Measurements from ENCODE around the gene ICAM1. TPM values are rescaled to one million over a fixed set of nuclear protein-coding genes. Genes with fewer than 3 reads are reported as not detected.

The ICAM1 gene
- total and polyA plus RNA-seq, 8 donors: 15.4 to 497 (median 18.3) TPM

DNA sequence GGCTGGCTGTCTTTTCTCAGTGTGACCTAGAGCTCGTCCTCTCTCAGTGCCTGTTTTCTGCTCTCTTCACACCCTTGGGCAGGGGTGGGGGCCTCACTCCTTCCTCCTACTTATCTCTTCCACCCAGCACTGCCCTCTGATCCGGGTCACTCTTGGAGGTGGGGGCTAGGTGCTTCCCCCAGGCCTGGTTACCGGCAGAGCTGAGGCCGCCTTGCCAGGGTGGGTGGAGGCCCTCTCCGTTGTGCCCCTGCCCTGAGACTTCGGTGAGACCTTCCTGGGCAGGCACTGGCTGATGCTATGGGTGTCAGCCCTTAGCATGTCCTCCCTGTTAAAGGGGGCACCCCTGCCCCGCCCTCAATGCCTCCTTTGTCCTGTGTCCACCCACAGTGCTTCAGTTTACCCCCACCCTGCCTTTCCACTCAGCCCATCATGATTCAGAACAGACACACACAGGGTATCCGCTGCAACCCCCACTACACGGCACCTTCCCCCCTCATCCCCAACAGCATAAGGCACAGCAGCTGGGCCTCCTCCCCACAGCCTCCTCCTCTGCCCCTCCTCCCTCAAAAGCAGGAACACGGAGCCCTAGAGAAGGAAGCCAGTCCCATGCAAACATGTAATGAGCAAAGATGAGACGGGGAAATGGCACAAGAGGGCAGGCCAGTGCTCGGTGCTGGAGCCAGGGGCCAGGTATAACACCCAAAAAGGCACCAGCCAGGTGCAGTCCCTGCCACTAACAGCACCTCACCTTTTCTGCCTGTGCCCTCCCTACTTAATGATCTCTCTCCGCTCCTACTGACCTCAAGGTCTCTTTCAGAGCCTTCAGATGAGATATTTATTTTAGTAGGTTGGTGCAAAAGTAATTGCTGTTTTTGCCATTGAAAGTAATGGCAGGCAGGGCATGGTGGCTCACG lies 28.9 kb downstream of the ICAM1 start:
- Histone ChIP-seq H3K27me3 (peaks cover 8 to 24% of the 10 kb centered on the region in 2 donors), H3K4me3 (no peak overlapping the region), H3K4me1 (peaks cover 0 to 37% of the 10 kb centered on the region in 2 donors), H3K27ac (no peak overlapping the region), H3K9me3 (no peaks in the 10 kb centered on the region), H3K36me3 (peaks cover 0 to 4% of the 10 kb centered on the region in 2 donors)
- DNase-seq (peak in 1 of 4 donors; percentile 71), ATAC-seq (peak; percentile 12)
- TF ChIP-seq CTCF (IDR thresholded peaks at IDR 0.05): no peak
- intact Hi-C loops (cut with DNase I): no loop called here

DNA sequence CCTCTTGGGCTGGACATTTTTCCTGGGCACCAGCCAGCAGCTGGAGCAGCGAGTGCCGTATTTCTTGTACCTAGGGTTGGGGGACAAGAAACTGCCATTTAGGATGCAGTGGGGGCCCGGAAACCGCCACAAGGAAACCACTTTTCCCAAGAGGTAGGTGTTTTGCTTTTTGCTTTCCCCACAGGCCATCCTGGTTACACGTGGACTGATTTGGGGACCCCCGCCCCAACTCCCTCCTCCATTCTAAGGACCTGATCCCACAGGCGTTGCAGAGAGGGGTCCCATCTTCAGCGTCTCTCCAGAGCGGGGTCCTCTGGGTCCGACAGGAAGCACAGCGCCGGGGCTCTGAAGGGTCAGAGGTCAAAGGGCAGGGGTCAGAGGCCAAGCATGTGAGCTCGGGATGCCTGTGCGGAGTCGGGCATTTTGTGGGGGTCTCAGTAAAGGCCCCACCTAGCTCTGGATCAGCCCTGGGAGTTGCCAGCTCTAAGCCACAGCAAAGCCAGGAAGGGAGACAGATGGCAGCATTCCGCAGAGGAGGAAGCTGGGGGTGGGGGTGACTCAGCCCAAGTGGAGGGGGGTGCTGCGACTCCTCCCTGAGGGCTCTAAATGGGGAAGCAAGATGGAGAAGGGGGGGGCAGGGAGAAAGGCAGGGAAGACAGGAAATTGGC lies 34.4 kb downstream of the ICAM1 start:
- Histone ChIP-seq H3K27me3 (no peaks in the 10 kb centered on the region), H3K9me3 (no peaks in the 10 kb centered on the region), H3K36me3 (peaks cover 0 to 18% of the 10 kb centered on the region in 2 donors), H3K4me1 (peaks cover 0 to 19% of the 10 kb centered on the region in 2 donors), H3K4me3 (no peak overlapping the region), H3K27ac (peak overlapping the region in 1 of 2 donors; percentile 23)
- ATAC-seq (peak; percentile 77), DNase-seq (peak in 2 of 4 donors; percentile 77 to 90)
- TF ChIP-seq CTCF (IDR thresholded peaks at IDR 0.05): no peak
- intact Hi-C loops (cut with DNase I): no loop called here

GRCh38 chr19:10306327-10306726 lies 35.4 kb downstream of the ICAM1 start:
- intact Hi-C loops (cut with DNase I): no loop called here
- H3K27ac ChIP-seq: no peak overlapping the region
- ATAC-seq (no peak), DNase-seq (no peak)
- H3K9me3 ChIP-seq: no peaks in the 10 kb centered on the region
- no peak for TF ChIP-seq CTCF (IDR thresholded peaks at IDR 0.05)
- no peaks in the 10 kb centered on the region for H3K27me3 ChIP-seq
- H3K36me3 ChIP-seq: peaks cover 0 to 26% of the 10 kb centered on the region in 2 donors
- peaks cover 0 to 18% of the 10 kb centered on the region in 2 donors for H3K4me1 ChIP-seq
- no peak overlapping the region for H3K4me3 ChIP-seq

GRCh38 chr19:10309423-10309822 lies 38.5 kb downstream of the ICAM1 start, which contains the start of gene ZGLP1:
Gene ZGLP1, minus strand, starts transcription at chr19:10309815.
- intact Hi-C loops (cut with DNase I): no loop called here
- DNase-seq: no peak
- peaks cover 0 to 25% of the 10 kb centered on the region in 2 donors for H3K36me3 ChIP-seq
- no peak within 1 kb of the TSS for H3K4me3 ChIP-seq
- H3K27me3 ChIP-seq: no peaks in the 10 kb centered on the region
- H3K4me1 ChIP-seq: peaks cover 0 to 11% of the 10 kb centered on the region in 2 donors
- H3K27ac ChIP-seq: no peak within 1 kb of the TSS
- no peaks in the 10 kb centered on the region for H3K9me3 ChIP-seq
- no peak for ATAC-seq
- TF ChIP-seq CTCF (IDR thresholded peaks at IDR 0.05): no peak
